ENCODE measurements around the gene HES6.

DNA sequence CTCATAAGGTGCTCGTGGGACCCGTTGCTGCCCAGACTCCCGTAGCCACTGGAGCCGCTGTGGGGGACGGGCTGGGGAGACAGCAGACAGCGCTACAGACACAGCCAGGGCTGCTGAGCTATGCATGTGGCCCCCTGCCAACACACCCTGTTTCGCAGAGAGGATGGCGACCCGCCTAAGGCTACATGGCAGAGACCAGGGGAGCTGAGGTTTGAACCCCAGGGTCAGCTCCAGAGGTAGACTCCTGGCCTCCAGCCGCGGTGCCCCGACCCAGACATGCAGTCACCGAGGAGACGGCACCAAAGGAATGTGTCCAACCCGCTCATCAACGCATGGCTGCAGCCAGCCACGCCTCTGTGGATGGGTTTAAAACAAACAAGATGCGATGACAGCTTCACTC, 21.0 kb upstream of the HES6 start:
- TF ChIP-seq, protein P1, sequence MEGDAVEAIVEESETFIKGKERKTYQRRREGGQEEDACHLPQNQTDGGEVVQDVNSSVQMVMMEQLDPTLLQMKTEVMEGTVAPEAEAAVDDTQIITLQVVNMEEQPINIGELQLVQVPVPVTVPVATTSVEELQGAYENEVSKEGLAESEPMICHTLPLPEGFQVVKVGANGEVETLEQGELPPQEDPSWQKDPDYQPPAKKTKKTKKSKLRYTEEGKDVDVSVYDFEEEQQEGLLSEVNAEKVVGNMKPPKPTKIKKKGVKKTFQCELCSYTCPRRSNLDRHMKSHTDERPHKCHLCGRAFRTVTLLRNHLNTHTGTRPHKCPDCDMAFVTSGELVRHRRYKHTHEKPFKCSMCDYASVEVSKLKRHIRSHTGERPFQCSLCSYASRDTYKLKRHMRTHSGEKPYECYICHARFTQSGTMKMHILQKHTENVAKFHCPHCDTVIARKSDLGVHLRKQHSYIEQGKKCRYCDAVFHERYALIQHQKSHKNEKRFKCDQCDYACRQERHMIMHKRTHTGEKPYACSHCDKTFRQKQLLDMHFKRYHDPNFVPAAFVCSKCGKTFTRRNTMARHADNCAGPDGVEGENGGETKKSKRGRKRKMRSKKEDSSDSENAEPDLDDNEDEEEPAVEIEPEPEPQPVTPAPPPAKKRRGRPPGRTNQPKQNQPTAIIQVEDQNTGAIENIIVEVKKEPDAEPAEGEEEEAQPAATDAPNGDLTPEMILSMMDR (IDR thresholded peaks at IDR 0.05; ENCODE audit: low read length) = no peak
- TF ChIP-seq EZH2 (IDR thresholded peaks at IDR 0.05; ENCODE audit: borderline replicate concordance, low read length) = no peak

All from OCI-LY1 (cell line).